Right atrium auricular region (tissue), 2 donors: ENCODE measurements around the gene CA4. TPM values are rescaled to one million over a fixed set of nuclear protein-coding genes. Genes with fewer than 3 reads are reported as not detected.

Experiments used
- DNase-seq: peaks from one replicate; pipeline ENCODE4 v3.0.0-alpha.2; 2019; ENCODE audit warnings: low spot score
- H3K27ac ChIP-seq, 2 donors: fragments of 200-600 bp; sonication (generic); 1 replicate in 1 of 2; 2 replicates in 1 of 2; pipeline ENCODE4 v1.5.1; 2016 to 2019
- H3K27me3 ChIP-seq, 2 donors: fragments of 200-600 bp; sonication (generic); one replicate each; pipeline versions ENCODE4 v1.5.1 to v1.6.0; 2017 to 2019
- H3K36me3 ChIP-seq: fragments of 200-600 bp; sonication (generic); one replicate; pipeline ENCODE4 v1.5.1; 2016
- H3K4me1 ChIP-seq, 2 donors: fragments of 200-600 bp; sonication (generic); one replicate each; pipeline versions ENCODE4 v1.5.1 to v1.6.0; 2017 to 2019
- H3K4me3 ChIP-seq, 2 donors: fragments of 200-600 bp; sonication (generic); 1 replicate in 1 of 2; 2 replicates in 1 of 2; pipeline ENCODE4 v1.5.1; 2017 to 2019; ENCODE audit warnings: mild to moderate bottlenecking in 1 of 2, moderate library complexity in 1 of 2
- H3K9me3 ChIP-seq, 2 donors: fragments of 200-600 bp; sonication (generic); one replicate each; pipeline ENCODE4 v1.5.1; 2019
- total RNA-seq, 2 donors: library from RNA; depleted of rRNA; stranded (reverse); fragments of >200 nt; gene quantifications; one replicate each; pipeline ENCODE4 v1.1.0, GENCODE V29; 2016
- TF ChIP-seq, protein P1 (sequence below), 2 donors: fragments of 200-600 bp; sonication (generic); IDR thresholded peaks; one replicate each; pipeline ENCODE4 v1.5.1; 2019; ENCODE audit warnings: antibody characterized with exemption in 2 of 2

CA4 gene
- total RNA-seq, 2 donors from 2014 or later = 1.7 to 4.0 TPM

DNA sequence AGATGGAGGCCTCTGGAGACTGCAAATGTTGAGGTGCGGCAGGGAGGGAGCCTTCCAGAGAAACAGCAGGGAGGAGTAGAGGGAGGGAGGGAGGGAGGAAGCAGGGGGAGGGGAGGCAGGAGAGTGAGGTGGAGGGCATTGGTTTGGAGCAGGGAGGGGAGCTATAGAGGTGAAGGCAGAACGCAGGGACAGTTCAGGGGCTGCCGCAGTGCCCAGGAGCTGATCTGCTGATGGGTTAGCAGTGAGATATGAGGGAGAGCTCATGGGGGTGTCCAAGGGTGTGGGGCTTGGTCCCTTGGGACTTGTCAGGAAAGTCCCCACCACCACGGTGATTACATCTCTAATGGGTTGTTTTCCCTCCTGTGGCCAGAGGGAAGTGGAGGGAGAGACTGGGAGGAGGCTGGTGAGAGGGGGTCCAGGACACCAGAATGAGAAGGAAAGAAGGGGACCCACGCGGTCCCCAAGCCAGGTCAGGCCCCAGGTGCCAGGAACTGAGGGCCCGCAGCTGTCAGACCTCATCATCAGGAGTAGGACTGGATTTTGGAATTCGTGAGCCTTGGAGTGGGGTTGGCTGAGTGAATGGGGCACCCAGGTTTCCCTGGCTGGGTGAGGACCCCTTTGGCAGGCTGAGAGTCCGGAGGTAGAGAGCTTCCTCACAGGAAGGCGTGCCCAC, 11.2 kb downstream of the CA4 start:
- no peaks in the 10 kb centered on the region for H3K27me3 ChIP-seq

DNA sequence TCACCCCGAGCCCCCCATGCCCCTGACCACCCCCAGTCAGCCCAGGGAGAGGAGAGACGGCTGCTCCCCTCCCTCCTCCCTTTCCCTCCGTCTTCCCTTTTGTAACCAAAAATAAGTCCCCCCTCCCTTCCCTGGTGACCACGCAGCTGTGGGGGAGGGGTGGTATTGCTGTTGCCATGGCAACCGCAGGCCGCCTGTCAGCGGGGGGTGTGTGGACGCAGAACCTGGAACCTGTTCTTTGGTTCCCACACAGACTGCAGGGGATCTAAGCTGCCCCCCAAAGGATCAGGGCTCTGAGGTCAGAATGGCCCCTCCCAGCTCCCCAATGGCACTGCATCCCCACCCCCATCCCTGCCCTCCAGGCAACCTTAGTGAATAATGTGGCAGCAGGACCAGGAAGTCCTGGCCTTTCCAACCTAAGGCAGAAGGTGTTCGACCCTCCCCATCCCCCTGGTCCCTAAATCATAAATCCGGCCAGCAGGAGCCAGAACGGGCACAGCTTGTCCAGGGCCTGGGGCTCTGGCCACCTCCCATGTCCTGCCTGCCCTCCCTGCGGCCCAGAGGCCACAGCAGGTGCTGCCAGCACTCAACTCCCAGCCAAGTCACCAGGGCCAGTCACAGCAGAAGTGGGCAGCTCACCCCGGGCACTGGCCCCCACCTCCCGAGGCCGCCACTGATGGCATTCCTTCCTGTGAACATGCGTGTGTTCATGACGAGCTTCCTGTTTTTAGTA, 12.0 kb downstream of the CA4 start:
- no peaks in the 10 kb centered on the region for H3K27me3 ChIP-seq
- DNase-seq = no peak
- H3K4me1 ChIP-seq = peaks cover 0 to 29% of the 10 kb centered on the region in 2 donors
- H3K4me3 ChIP-seq = no peak overlapping the region
- no peaks in the 10 kb centered on the region for H3K36me3 ChIP-seq
- no peaks in the 10 kb centered on the region for H3K9me3 ChIP-seq
- TF ChIP-seq, protein P1, sequence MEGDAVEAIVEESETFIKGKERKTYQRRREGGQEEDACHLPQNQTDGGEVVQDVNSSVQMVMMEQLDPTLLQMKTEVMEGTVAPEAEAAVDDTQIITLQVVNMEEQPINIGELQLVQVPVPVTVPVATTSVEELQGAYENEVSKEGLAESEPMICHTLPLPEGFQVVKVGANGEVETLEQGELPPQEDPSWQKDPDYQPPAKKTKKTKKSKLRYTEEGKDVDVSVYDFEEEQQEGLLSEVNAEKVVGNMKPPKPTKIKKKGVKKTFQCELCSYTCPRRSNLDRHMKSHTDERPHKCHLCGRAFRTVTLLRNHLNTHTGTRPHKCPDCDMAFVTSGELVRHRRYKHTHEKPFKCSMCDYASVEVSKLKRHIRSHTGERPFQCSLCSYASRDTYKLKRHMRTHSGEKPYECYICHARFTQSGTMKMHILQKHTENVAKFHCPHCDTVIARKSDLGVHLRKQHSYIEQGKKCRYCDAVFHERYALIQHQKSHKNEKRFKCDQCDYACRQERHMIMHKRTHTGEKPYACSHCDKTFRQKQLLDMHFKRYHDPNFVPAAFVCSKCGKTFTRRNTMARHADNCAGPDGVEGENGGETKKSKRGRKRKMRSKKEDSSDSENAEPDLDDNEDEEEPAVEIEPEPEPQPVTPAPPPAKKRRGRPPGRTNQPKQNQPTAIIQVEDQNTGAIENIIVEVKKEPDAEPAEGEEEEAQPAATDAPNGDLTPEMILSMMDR (IDR thresholded peaks at IDR 0.05) = no peak
- H3K27ac ChIP-seq = peak overlapping the region in 1 of 2 donors; percentile 27

More for the DNA sequence above, 11.2 kb downstream of the CA4 start:
- Histone ChIP-seq H3K36me3 (no peaks in the 10 kb centered on the region), H3K27ac (no peak overlapping the region), H3K9me3 (no peaks in the 10 kb centered on the region), H3K4me3 (no peak overlapping the region), H3K4me1 (peaks cover 0 to 29% of the 10 kb centered on the region in 2 donors)
- TF ChIP-seq, protein P1 (IDR thresholded peaks at IDR 0.05) = no peak
- no peak for DNase-seq

GRCh38 chr17:60163108-60163784, 13.5 kb downstream of the CA4 start:
- no peaks in the 10 kb centered on the region for H3K27me3 ChIP-seq
- H3K36me3 ChIP-seq = no peaks in the 10 kb centered on the region
- peak overlapping the region in 1 of 2 donors; percentile 27 for H3K27ac ChIP-seq
- DNase-seq = no peak
- TF ChIP-seq, protein P1 (IDR thresholded peaks at IDR 0.05) = no peak
- H3K9me3 ChIP-seq = no peaks in the 10 kb centered on the region
- no peak overlapping the region for H3K4me3 ChIP-seq
- peaks cover 0 to 29% of the 10 kb centered on the region in 2 donors for H3K4me1 ChIP-seq

DNA sequence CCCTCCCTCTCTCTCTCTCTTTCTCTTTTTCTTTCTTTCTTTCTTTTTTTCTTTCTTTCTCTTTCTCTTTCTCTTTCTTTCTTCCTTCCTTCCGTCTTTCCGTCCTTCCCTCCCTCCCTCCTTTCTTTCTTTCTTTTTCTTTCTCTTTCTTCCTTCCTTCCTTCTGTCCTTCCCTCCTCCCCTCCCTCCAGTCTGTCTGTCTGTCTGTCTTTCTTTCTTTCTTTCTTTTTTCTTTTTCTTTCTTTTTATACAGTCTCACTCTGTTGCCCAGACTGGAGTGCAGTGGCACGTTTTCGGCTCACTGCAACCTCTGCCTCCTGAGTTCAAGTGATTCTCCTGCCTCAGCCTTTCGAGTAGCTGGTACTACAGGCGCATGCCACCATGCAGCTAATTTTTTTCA, 14.4 kb downstream of the CA4 start:
- H3K9me3 ChIP-seq = no peaks in the 10 kb centered on the region
- H3K4me1 ChIP-seq = peaks cover 0 to 32% of the 10 kb centered on the region in 2 donors
- no peak overlapping the region for H3K4me3 ChIP-seq
- H3K36me3 ChIP-seq = no peaks in the 10 kb centered on the region
- no peak overlapping the region for H3K27ac ChIP-seq
- H3K27me3 ChIP-seq = no peaks in the 10 kb centered on the region
- DNase-seq = no peak
- TF ChIP-seq, protein P1 (IDR thresholded peaks at IDR 0.05) = no peak

DNA sequence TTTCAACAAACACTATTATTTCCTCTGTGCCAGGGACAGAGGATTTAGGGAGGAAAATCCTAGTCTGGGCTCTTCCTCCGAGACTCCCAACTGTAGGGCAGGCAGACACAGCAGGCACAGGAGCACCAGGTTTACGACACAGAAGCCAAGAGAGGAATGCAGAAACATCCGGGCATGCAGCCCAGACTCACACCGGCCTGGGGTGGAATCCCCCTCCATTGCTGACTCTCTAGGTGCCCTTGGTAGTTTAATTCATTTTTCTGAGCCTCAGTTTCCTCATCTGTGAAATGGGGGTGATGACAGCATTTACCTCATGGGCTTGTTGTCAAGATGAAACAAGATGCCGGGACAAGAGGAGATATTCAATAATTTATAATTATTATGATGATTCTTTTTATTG, 14.9 kb downstream of the CA4 start:
- TF ChIP-seq, protein P1 (IDR thresholded peaks at IDR 0.05) = no peak
- H3K36me3 ChIP-seq = no peaks in the 10 kb centered on the region
- H3K27me3 ChIP-seq = no peaks in the 10 kb centered on the region
- H3K9me3 ChIP-seq = no peaks in the 10 kb centered on the region
- no peak overlapping the region for H3K4me3 ChIP-seq
- peaks cover 0 to 35% of the 10 kb centered on the region in 2 donors for H3K4me1 ChIP-seq
- DNase-seq = no peak
- no peak overlapping the region for H3K27ac ChIP-seq
